Nephron progenitor cell (in vitro differentiated cells): ENCODE measurements around the gene ANKMY2.

Source experiments
- DNase-seq: peaks from one replicate; pipeline ENCODE4 v3.0.0; 2021
- H3K27ac Mint-ChIP-seq: 2 replicates; pipeline ENCODE4 v1.8.0; 2021; ENCODE audit warnings: mild to moderate bottlenecking, moderate library complexity, mixed read lengths
- H3K27me3 Mint-ChIP-seq: 2 replicates; pipeline ENCODE4 v1.8.0; 2021; ENCODE audit warnings: mild to moderate bottlenecking, low read depth, mixed read lengths; ENCODE audit not compliant: poor library complexity
- H3K36me3 Mint-ChIP-seq: 2 replicates; pipeline ENCODE4 v1.8.0; 2021; ENCODE audit warnings: low read depth, mixed read lengths
- H3K4me1 Mint-ChIP-seq: 2 replicates; pipeline ENCODE4 v1.8.0; 2021; ENCODE audit warnings: mixed read lengths
- H3K4me3 Mint-ChIP-seq: 2 replicates; pipeline ENCODE4 v1.8.0; 2021; ENCODE audit warnings: mild to moderate bottlenecking, moderate library complexity, mixed read lengths
- H3K9me3 Mint-ChIP-seq: 2 replicates; pipeline ENCODE4 v1.8.0; 2021; ENCODE audit warnings: mild to moderate bottlenecking, moderate library complexity, mixed read lengths
- CTCF ChIP-seq: fragments of 200-600 bp; sonication (generic); IDR thresholded peaks from 2 replicates; pipeline ENCODE4 v1.5.0; 2021; ENCODE audit warnings: antibody characterized with exemption

Gene ANKMY2

GRCh38 chr7:16581286-16581685, 64.3 kb downstream of the ANKMY2 start:
- H3K4me3 Mint-ChIP-seq: no peak overlapping the region
- DNase-seq: no peak
- peaks cover 5% of the 10 kb centered on the region for H3K9me3 Mint-ChIP-seq
- H3K36me3 Mint-ChIP-seq: peaks cover 5% of the 10 kb centered on the region
- no peak for TF ChIP-seq CTCF
- H3K27ac Mint-ChIP-seq: no peak overlapping the region
- H3K4me1 Mint-ChIP-seq: no peaks in the 10 kb centered on the region
- no peaks in the 10 kb centered on the region for H3K27me3 Mint-ChIP-seq

GRCh38 chr7:16579216-16579615, 66.3 kb downstream of the ANKMY2 start:
- no peaks in the 10 kb centered on the region for H3K4me1 Mint-ChIP-seq
- H3K27me3 Mint-ChIP-seq: no peaks in the 10 kb centered on the region
- no peak for DNase-seq
- H3K36me3 Mint-ChIP-seq: no peaks in the 10 kb centered on the region
- H3K27ac Mint-ChIP-seq: no peak overlapping the region
- no peak overlapping the region for H3K4me3 Mint-ChIP-seq
- TF ChIP-seq CTCF: no peak
- no peaks in the 10 kb centered on the region for H3K9me3 Mint-ChIP-seq

GRCh38 chr7:16571941-16572340, 73.6 kb downstream of the ANKMY2 start:
- Mint-ChIP-seq H3K4me3 (no peak overlapping the region), H3K27ac (no peak overlapping the region), H3K36me3 (no peaks in the 10 kb centered on the region), H3K27me3 (no peaks in the 10 kb centered on the region), H3K4me1 (no peaks in the 10 kb centered on the region), H3K9me3 (peaks cover 15% of the 10 kb centered on the region)
- no peak for DNase-seq
- no peak for TF ChIP-seq CTCF

- no peak overlapping the region for H3K4me3 Mint-ChIP-seq
- H3K27ac Mint-ChIP-seq: no peak overlapping the region
- peak; percentile 17 for DNase-seq
- H3K4me1 Mint-ChIP-seq: peaks cover 5% of the 10 kb centered on the region
- TF ChIP-seq CTCF: peak; percentile 81
- H3K36me3 Mint-ChIP-seq: no peaks in the 10 kb centered on the region
- H3K27me3 Mint-ChIP-seq: peaks cover 4% of the 10 kb centered on the region
- no peaks in the 10 kb centered on the region for H3K9me3 Mint-ChIP-seq
Observed at GRCh38 chr7:16564909-16565426, 80.6 kb downstream of the ANKMY2 start.

- H3K27ac Mint-ChIP-seq: no peak overlapping the region
- DNase-seq: no peak
- no peaks in the 10 kb centered on the region for H3K9me3 Mint-ChIP-seq
- H3K27me3 Mint-ChIP-seq: peaks cover 4% of the 10 kb centered on the region
- no peak for TF ChIP-seq CTCF
- no peak overlapping the region for H3K4me3 Mint-ChIP-seq
- H3K4me1 Mint-ChIP-seq: peaks cover 5% of the 10 kb centered on the region
- no peaks in the 10 kb centered on the region for H3K36me3 Mint-ChIP-seq
Observed at GRCh38 chr7:16564023-16564380, 81.6 kb downstream of the ANKMY2 start.

GRCh38 chr7:16563281-16564022, 82.1 kb downstream of the ANKMY2 start:
- Mint-ChIP-seq H3K27me3 (peaks cover 4% of the 10 kb centered on the region), H3K4me1 (peaks cover 5% of the 10 kb centered on the region), H3K27ac (no peak overlapping the region), H3K36me3 (no peaks in the 10 kb centered on the region), H3K9me3 (no peaks in the 10 kb centered on the region), H3K4me3 (no peak overlapping the region)
- no peak for TF ChIP-seq CTCF
- DNase-seq: no peak
